ENCODE data around the gene MCAM.

MCAM gene

DNA sequence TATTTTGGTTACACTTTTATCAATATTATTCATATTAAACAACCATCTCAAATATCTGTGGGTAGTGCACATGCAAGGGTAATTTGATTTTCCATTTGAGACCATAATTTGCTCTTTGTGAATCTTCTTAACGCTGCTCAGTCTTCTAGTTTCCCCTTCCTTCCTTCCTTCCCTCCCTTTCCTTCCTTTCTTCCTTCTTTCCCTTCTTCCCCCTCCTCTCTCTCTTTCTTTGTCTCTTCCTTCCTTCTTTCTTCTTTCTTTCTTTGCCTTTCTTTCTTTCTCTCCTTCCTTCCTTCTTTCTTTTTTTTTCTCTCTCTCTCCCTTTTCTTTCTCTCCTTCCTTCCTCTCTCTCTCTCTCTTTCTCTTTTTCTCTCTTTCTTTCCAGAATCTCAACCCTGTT is 13.3 kb upstream of the MCAM start:
- DNase-seq (ENCODE audit: low read depth, low spot score), result no peak

DNA sequence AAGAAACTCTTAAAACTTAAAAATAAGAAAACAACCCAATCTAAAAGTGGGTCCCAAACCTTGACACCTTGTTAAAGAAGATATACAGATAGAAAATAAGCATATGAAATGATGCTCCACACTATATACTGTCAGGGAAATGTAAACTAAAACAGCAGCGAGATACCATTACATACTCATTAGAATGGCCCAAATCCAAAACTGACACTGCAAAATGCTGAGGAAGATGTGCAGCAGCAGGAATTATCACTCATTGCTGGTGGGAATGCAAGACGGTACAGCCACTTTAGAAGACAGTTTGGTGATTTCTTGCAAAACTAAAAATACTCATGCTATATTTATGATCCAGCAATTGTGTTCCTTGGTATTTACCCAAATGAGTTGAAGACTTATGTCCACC is 12.4 kb upstream of the MCAM start:
- DNase-seq (ENCODE audit: low read depth, low spot score), result no peak

- DNase-seq (ENCODE audit: low read depth, low spot score), result no peak
Observed at GRCh38 chr11:119324189-119324588, 7.3 kb upstream of the MCAM start.

GRCh38 chr11:119323532-119324033 is 6.7 kb upstream of the MCAM start:
- DNase-seq (ENCODE audit: low read depth, low spot score), result no peak

DNA sequence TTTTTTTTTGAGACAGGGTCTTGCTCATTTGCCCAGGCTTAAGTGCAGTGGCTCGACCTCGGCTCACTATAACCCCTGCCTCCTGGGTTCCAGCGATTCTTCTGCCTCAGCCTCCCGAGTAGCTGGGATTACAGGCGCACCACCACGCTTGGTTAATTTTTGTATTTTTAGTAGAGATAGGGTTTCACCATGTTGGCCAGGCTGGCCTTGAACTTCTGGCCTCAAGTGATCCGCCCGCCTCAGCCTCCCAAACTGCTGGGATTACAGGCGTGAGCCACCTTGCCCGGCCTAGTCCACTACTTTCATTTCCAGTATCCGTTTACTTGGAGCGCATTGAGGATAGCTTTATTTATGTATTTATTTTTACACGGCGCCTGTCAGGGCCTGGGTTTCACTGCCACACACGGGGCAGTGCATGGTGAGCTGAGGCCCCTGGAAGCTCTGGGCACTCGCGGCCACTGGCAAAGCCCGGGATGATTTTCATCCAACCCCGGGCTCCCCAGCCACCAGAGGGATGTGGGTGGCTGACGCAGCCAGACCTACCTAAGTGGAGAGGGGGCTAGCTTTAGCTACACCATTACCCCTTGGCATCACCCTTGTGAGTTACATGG is 6.1 kb upstream of the MCAM start:
- DNase-seq (ENCODE audit: low read depth, low spot score), result no peak

DNA sequence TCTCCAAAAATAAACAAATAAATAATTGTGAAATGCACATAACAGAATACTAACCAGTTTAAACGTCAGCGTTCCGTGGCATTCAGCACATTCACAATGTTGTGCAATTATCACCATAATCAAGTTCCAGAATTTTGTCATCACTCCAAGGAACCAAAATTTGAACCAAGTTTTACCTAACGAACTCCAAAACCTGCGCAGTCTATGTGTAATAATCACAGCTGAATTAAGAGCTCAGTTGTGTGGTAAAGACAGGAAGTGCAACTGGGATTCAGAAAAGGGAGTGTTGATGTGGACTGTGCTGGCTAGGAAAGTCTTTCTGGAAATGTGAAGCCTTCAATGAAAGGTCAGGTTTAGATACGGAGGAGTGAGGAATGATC is 5.4 kb upstream of the MCAM start:
- DNase-seq (ENCODE audit: low read depth, low spot score), result no peak

DNA sequence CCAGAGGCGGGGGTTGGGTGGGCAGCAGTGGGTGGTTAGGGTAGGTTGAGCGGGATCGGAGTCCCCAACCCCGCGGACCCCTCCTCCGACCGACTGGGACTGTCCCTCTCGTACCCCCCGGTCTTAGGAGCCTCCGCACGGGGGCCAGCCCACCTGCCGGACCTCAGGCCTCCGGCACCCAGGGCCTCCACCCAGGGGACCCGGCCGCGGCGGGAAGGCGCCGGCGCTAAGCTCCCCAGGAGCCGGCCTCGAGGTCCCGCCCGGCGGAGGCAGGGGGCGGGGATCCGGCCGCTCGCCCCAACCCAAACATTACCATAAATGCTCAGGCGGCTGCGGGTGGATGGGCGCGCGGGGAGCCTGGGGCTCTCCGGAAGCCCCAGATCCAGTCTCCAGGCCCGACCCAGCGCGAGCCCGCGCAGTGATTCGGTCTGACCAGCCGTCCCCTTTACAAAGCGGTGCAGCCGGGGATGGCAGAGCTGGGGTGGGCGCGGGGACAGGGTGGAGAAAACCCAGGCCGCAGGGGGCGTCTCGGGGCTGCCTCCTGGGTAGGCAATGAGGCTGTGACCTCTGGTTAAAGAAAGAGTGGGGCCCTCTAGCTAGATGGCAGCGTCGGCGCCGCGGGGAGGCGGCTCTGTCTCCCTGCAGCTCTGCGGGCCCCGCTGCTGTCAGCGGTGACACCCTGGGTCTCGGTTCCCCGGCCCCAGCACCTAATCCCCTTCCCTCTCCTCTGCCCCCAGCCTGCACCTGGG is 4.0 kb upstream of the MCAM start:
- DNase-seq (ENCODE audit: low read depth, low spot score), result no peak

- no peak for DNase-seq (ENCODE audit: low read depth, low spot score)
Observed at GRCh38 chr11:119320240-119320775, 3.4 kb upstream of the MCAM start.

- DNase-seq (ENCODE audit: low read depth, low spot score), result no peak
Observed at GRCh38 chr11:119319700-119320239, 2.8 kb upstream of the MCAM start.

- DNase-seq (ENCODE audit: low read depth, low spot score), result no peak
Observed at GRCh38 chr11:119319136-119319699, 2.3 kb upstream of the MCAM start.

DNA sequence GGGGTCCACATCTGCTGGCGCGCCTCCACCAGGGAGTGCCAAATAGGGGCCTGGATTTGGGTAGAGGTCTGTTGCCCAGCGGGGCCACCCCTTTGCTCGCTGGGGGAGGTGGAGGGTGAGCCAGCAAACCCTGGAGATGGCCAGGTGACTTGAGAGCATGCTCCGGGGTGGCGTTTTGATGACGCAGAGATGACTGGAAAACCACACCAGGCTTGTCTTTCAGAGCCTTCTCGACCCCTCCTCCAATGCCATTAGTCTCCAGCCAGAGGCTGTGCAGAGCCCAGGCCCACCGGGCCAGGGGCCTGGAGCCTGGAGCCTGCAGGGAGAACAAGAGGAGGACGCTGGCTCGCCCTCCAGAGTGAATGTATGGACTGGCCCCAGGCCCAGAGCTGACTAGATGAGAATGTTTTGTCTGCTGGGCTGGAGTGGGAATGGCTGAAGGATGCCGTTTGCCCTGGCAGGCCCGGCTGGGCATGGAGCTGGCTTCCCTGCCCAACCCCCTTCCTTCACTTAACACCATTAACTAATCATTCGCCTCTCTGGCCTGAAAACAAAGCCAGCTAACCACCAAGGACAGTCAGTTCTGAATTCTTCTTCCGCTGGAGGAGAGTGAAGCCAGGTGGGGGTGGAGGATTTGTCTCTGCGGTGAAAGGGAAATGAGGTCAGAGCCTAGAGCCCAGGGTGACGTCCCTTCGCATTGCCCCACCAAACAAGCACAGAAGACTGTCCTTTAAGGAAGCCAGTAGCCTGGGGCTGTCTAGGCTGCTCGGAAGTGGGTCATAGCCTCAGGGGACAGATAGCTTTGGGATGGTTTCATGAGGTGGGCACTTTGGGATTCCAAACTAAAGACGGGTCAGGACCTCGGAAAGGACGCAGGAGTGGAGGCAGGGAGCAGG is 1.6 kb upstream of the MCAM start:
- no peak for DNase-seq (ENCODE audit: low read depth, low spot score)

DNA sequence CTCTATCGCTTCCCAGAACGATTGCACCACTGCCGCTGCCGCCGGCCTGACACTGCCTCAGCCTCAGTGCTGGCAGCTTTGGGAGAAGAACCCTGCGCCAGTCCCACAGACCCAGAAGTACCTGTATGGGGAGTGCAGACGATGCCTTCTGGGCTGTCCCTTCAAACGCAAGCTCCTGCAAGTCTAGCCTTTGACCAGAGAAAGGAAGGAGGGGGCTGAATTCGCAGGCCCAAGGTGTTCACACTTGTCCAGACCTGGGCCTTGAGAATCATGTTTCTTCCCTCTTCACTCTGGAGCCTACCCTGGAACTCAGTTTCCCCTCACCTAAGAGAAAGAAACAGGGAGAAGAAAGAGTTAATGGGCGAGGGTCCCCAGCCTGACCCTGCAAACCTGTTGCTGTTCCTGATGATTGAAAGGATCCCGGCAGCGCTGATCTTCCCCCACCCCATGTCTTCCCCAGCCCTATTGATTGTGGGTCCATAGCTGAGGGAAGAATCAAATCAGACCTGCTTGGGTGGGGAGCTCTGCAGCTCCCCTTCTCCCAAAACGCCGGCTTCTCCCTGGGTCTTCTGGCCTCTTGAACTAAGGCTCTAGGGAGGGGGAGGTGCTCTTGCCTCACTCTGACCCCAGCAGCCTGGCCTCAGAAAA is 786 bp upstream of the MCAM start:
- DNase-seq (ENCODE audit: low read depth, low spot score), result no peak

DNA sequence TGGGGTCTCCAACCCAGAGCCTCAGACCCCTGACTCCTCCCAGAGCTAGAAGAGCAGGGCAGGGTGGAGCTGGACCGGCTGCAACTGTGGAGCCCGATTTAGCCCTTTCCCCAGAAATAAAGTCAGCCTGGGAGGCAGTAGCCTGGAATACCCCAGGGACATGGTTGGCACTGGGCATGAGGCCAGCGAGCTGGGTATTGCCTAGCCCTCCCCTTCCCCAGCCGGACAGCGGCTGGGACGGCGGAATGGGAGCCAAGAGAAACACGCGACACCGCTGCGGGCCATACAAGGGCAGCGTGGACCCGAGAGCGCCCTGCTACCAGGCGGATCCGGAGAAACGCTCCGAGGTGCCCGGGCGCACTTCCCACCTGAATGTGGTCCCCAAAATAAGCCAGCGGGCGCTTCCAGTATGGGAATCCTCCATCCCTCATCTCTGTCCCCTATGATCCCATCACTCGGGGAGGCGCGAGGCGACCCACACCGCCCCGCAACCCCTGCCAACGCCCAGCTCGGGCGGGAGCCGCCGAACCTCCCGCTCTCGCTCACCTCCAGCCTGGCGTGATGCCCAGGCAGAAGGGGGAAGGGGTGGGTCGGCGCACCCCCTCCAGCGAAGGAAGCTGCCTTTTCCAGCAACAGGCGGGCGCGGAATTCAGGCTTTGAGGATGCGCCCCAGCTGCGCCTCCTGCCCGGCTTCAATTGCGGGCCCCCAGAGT is 758 bp downstream of the MCAM start:
- no peak for DNase-seq (ENCODE audit: low read depth, low spot score)

- DNase-seq (ENCODE audit: low read depth, low spot score), result no peak
Observed at GRCh38 chr11:119315131-119316015, 1.6 kb downstream of the MCAM start.

DNA sequence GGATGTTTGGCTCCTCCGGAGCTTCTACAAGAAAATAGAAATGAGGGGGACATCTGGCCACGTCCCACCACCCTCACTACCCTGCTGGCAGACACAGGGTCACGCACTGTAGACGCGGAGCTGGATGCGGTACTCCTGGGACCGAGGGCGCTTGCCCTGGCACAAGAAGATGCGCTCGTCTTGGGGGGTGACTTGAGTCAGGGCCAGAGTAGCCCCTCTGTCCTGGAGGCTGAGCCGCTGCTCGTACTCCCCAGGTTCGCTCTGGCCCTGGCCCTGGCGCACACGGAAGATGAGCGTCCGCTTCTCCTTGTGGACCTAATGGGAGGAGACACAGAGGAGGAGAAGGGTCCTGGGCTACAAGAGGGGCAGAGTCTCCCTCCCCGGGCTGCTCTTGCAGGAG is 2.2 kb downstream of the MCAM start:
- no peak for DNase-seq (ENCODE audit: low read depth, low spot score)

DNA sequence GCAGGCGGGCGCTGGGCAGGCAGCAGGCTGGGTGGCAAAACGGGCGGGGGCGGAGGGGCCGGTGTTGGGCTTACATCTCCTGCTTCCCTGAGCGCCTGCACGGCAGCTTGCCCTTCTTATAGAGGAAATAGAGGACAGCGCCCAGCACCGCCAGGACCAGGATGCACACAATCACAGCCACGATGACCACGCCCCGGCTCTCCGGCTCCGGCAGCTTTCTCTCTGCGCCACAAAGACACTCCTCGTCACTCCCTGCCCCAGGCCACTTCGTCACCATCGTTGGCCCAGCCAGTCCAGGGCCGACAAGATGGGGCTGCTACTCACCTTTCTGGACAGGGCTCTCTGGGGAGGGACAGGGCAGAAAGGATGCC is 6.3 kb downstream of the MCAM start:
- DNase-seq (ENCODE audit: low read depth, low spot score), result no peak

DNA sequence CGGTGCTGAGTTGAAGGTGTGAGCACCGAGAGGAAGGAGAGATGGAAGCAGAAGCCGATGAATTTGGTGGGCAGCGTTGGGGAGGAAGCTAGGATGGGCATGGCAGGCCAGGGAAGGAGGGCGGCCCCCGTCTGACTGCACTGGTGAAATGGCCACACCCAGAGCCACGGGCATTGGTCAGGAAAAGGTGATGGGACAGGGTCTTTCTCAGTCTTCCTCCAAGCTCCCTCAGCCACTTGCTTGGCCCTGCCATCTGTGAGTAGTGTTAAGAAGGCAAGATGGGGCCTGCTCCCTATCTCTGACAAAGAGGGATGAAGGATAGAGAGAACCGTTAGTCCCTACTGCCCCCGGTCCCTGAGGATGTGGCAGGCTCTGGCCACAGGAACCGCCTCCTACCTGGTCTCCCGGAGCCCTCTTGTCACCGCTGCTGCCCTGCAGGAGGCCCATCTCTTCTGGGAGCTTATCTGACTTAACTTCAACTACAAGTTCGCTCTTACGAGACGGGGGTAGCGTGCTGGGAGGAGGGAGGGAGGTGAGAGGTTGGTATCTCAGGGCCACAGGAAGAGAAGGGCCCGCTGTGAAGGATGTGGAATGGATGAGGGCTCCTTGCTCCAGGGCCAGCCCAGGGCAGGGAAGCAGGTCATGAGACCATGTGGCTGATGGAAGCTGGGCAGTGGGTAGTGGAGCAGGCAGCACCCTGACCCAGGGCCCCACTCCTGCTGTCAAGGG is 6.8 kb downstream of the MCAM start:
- no peak for DNase-seq (ENCODE audit: low read depth, low spot score)

- no peak for DNase-seq (ENCODE audit: low read depth, low spot score)
Observed at GRCh38 chr11:119309411-119309810, 7.5 kb downstream of the MCAM start.

DNA sequence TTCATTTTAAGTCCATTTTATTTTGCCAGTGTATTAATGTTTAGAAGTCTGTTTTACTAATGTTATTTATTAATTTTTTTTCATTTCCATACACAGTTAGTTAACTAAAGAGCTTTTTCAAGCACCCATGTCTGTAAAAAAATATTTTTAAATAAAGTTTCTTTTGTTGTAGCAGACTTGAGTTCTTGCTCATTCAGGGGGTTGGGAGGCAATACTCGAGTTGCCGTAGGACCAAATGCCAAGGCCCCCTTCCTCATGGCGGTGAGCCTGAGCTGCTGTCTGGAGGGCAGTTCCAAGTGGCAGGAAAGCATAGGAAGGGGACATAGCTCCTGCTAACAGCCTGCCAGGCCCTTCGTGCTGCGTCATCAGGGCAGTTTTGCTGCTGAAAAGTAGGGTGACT is 9.0 kb downstream of the MCAM start:
- DNase-seq (ENCODE audit: low read depth, low spot score), result no peak
